DMS 273 (cell line): ENCODE measurements around the gene TANC1.

Experiments used
- DNase-seq: peaks from one replicate; lab custom pipeline; 2025; ENCODE audit not compliant: unreplicated experiment; lab: John Stamatoyannopoulos, UW

Gene TANC1

GRCh38 chr2:159243529-159243928, 275.1 kb downstream of the TANC1 start:
- DNase-seq: no peak

GRCh38 chr2:159246325-159246988, 278.0 kb downstream of the TANC1 start:
- DNase-seq: no peak

- DNase-seq: no peak
Measured at GRCh38 chr2:159249990-159250715, 281.7 kb downstream of the TANC1 start.

DNA sequence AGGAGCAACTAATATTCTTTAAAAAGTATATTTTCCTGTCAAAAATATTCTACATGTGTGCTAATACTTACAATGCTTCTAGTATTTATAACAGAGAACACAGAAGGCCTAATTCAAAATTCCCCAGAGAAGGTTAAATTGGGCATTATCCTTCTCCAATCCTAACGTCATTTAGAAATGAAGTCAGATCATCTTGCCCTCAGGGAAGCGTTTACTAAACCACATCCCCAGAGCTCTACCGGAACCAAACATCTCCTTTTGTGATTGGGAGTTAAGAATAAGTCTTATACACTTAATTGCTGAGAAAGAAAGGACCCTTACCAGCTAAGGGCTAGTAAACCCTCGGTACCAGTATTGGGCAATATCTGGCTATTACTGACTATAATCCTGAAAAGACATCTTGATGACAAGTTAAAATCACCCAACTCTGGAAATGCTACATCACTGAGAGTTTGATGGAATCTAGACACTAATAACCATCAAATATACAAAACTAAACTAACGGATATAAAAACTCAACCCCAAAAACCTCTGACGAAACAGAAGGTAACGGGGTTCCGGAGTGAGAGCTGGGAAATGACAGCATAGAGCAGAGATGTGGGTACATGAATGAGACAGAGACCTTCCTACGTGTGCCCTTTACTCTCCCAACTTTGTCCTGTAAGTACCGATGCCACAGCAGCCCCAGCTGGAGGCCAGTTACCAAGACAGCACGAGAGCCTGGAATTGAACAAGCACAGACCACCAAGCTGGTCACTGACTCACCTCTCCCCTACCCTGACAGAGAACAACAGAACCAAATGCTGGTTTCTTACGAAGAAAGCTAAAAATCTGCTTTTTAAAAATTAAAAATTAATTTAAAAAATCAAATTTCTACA, 283.1 kb downstream of the TANC1 start:
- DNase-seq: no peak

DNA sequence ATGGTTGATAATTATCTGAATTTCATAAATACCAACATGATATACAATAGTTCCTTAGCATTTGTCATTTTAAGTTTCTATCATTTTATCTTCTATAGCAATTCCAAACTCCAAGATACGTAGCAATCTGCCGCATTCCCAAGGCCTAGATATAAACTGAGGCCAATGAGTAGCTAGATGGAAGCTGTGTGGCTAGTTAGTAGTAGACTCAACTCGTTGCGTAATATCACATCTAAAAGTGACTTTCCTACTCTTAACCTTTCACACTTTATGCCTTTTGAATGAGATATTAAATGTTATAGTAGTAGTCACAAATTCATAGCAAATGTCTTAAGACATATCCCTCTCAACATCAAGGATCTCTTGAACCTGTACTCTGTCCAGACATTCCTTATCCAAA, 284.5 kb downstream of the TANC1 start:
- DNase-seq: no peak

GRCh38 chr2:159256159-159256558, 287.7 kb downstream of the TANC1 start:
- DNase-seq: no peak

- no peak for DNase-seq
Measured at GRCh38 chr2:159262226-159262625, 293.8 kb downstream of the TANC1 start.

- no peak for DNase-seq
Measured at GRCh38 chr2:159262904-159263303, 294.5 kb downstream of the TANC1 start.

GRCh38 chr2:159265171-159265576, 296.7 kb downstream of the TANC1 start:
- DNase-seq: no peak

DNA sequence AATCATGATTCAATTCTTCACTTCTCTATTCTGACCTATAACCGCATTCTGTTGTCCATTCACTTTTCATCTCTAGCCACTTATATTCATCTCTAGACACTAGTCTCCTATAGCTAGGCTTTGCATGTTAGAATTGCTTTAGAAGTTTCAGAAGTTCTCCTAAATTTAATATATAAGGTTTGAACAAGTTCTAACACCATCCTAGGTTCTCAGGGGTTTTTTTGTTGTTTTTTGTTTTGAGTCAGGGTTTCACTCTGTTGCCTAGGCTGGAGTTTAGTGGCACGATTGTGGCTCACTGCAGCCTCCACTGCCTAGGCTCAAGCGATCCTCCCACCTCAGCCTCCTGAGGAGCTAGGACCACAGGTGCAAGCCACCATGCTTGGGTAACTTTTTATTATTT, 298.1 kb downstream of the TANC1 start:
- no peak for DNase-seq

GRCh38 chr2:159267921-159268320, 299.5 kb downstream of the TANC1 start:
- DNase-seq: no peak

- no peak for DNase-seq
Measured at GRCh38 chr2:159270744-159271379, 302.4 kb downstream of the TANC1 start.

- DNase-seq: no peak
Measured at GRCh38 chr2:159272156-159272555, 303.7 kb downstream of the TANC1 start.

DNA sequence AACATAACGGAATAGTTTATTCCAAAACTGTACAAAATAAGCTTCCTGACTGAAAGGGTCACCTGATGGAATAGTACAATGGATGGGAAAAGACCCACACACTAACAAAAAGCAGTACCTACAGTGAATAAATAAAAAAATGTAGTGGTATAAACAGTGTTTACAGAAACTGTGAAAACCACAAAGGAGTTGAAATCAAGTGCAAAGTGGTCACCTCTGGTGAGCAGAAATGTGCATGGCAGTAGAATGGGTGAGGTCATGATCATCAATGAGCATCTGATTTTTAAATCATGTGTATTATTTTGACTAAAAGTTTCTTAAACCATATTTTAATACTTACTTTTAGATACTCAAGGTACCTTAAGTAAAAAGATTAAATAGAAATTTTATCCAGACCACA, 306.7 kb downstream of the TANC1 start:
- no peak for DNase-seq

- no peak for DNase-seq
Measured at GRCh38 chr2:159279700-159280099, 311.3 kb downstream of the TANC1 start.

- DNase-seq: no peak
Measured at GRCh38 chr2:159281002-159281401, 312.6 kb downstream of the TANC1 start.
